ENCODE measurements around the gene NDUFA6. TPM values are rescaled to one million over a fixed set of nuclear protein-coding genes. Genes with fewer than 3 reads are reported as not detected.

Gene NDUFA6
- total and polyA plus RNA-seq, 10 of the 15 experiments (the other 5 are each of a cell fraction or from before 2014, with no cell fraction given): 85.9 to 511 (median 128) TPM

Small RNAs within 50 kb of the gene (small RNA-seq; reads per million reads assigned to genes)
- not detected for gene SNORD13P1

Other genes starting within 250 kb of the NDUFA6 start
Only the 7 nearest of the 10 such genes appear.
- 145 and 158 TPM in 2 replicates for gene CENPM, start 143.6 kb downstream of the NDUFA6 start, total RNA-seq (2014; rRNA removed)
- 45.3 and 53.0 TPM in 2 replicates for gene CENPM, start 143.6 kb downstream of the NDUFA6 start, total RNA-seq (2014; rRNA removed; fragmentation: Illumina TruSeq; extraction: Trizol)
- 81.6 and 84.4 TPM in 2 replicates for gene CENPM, start 143.6 kb downstream of the NDUFA6 start, total RNA-seq (2021)
- gene CENPM, start 143.6 kb downstream of the NDUFA6 start, polyA plus RNA-seq (2011; rRNA removed): 26.6 and 67.9 TPM in 2 replicates
- gene CENPM, start 143.6 kb downstream of the NDUFA6 start, polyA plus RNA-seq (2014; fragmentation: Illumina TruSeq; extraction: Trizol): 9.8 and 38.9 TPM in 2 replicates
- 10 to 100 TPM; 36.7 to 62.3 TPM for gene CENPM, start 143.6 kb downstream of the NDUFA6 start, polyA plus RNA-seq (2014; fragmentation: Nextera tagmentation; extraction: Ambion mirVana)
- 126 and 148 TPM in 2 replicates for gene CENPM, start 143.6 kb downstream of the NDUFA6 start, polyA plus RNA-seq (2014; rRNA removed)
- 100 to 1,000 TPM; 177 to 212 TPM for gene CENPM, start 143.6 kb downstream of the NDUFA6 start, polyA plus RNA-seq (2016; fragmentation: Nextera tagmentation; extraction: Ambion mirVana)
- gene SEPTIN3, start 121.3 kb downstream of the NDUFA6 start, total RNA-seq (2014; rRNA removed): 1.1 and 1.5 TPM in 2 replicates
- gene SEPTIN3, start 121.3 kb downstream of the NDUFA6 start, total RNA-seq (2014; rRNA removed; fragmentation: Illumina TruSeq; extraction: Trizol): 1.3 and 1.4 TPM in 2 replicates
- 1.7 and 1.9 TPM in 2 replicates for gene SEPTIN3, start 121.3 kb downstream of the NDUFA6 start, total RNA-seq (2021)
- gene SEPTIN3, start 121.3 kb downstream of the NDUFA6 start, polyA plus RNA-seq (2011; rRNA removed): 0.43 and 0.52 TPM in 2 replicates
- gene SEPTIN3, start 121.3 kb downstream of the NDUFA6 start, polyA plus RNA-seq (2014; fragmentation: Illumina TruSeq; extraction: Trizol): 3.1 TPM in 2 replicates
- gene SEPTIN3, start 121.3 kb downstream of the NDUFA6 start, polyA plus RNA-seq (2014; fragmentation: Nextera tagmentation; extraction: Ambion mirVana): under 1 TPM; 0.39 to 0.60 TPM
- 1.5 and 1.8 TPM in 2 replicates for gene SEPTIN3, start 121.3 kb downstream of the NDUFA6 start, polyA plus RNA-seq (2014; rRNA removed)
- gene SEPTIN3, start 121.3 kb downstream of the NDUFA6 start, polyA plus RNA-seq (2016; fragmentation: Nextera tagmentation; extraction: Ambion mirVana): under 1 TPM; 0.05 to 0.15 TPM
- gene WBP2NL, start 92.0 kb downstream of the NDUFA6 start, total RNA-seq (2014; rRNA removed): 0.65 and 1.1 TPM in 2 replicates
- gene WBP2NL, start 92.0 kb downstream of the NDUFA6 start, total RNA-seq (2014; rRNA removed; fragmentation: Illumina TruSeq; extraction: Trizol): 1.3 and 1.4 TPM in 2 replicates
- gene WBP2NL, start 92.0 kb downstream of the NDUFA6 start, total RNA-seq (2021): 1.5 and 1.8 TPM in 2 replicates
- 0.46 and 0.88 TPM in 2 replicates for gene WBP2NL, start 92.0 kb downstream of the NDUFA6 start, polyA plus RNA-seq (2011; rRNA removed)
- gene WBP2NL, start 92.0 kb downstream of the NDUFA6 start, polyA plus RNA-seq (2014; fragmentation: Illumina TruSeq; extraction: Trizol): 1.7 and 2.8 TPM in 2 replicates
- 1 to 10 TPM; 1.3 to 1.6 TPM for gene WBP2NL, start 92.0 kb downstream of the NDUFA6 start, polyA plus RNA-seq (2014; fragmentation: Nextera tagmentation; extraction: Ambion mirVana)
- gene WBP2NL, start 92.0 kb downstream of the NDUFA6 start, polyA plus RNA-seq (2014; rRNA removed): 0.70 and 1.9 TPM in 2 replicates
- gene WBP2NL, start 92.0 kb downstream of the NDUFA6 start, polyA plus RNA-seq (2016; fragmentation: Nextera tagmentation; extraction: Ambion mirVana): 1 to 10 TPM in 1 of 2 experiments, under 1 TPM in 1; 0.90 to 1.3 TPM
- 45.9 and 46.0 TPM in 2 replicates for gene NAGA, start 20.0 kb downstream of the NDUFA6 start, total RNA-seq (2014; rRNA removed)
- 22.7 and 23.1 TPM in 2 replicates for gene NAGA, start 20.0 kb downstream of the NDUFA6 start, total RNA-seq (2014; rRNA removed; fragmentation: Illumina TruSeq; extraction: Trizol)
- gene NAGA, start 20.0 kb downstream of the NDUFA6 start, total RNA-seq (2021): 33.9 and 34.4 TPM in 2 replicates
- 14.5 and 29.8 TPM in 2 replicates for gene NAGA, start 20.0 kb downstream of the NDUFA6 start, polyA plus RNA-seq (2011; rRNA removed)
- 19.6 and 32.6 TPM in 2 replicates for gene NAGA, start 20.0 kb downstream of the NDUFA6 start, polyA plus RNA-seq (2014; fragmentation: Illumina TruSeq; extraction: Trizol)
- 1 to 10 TPM; 9.3 to 9.8 TPM for gene NAGA, start 20.0 kb downstream of the NDUFA6 start, polyA plus RNA-seq (2014; fragmentation: Nextera tagmentation; extraction: Ambion mirVana)
- gene NAGA, start 20.0 kb downstream of the NDUFA6 start, polyA plus RNA-seq (2014; rRNA removed): 43.7 and 45.0 TPM in 2 replicates
- gene NAGA, start 20.0 kb downstream of the NDUFA6 start, polyA plus RNA-seq (2016; fragmentation: Nextera tagmentation; extraction: Ambion mirVana): 10 to 100 TPM; 34.1 to 39.0 TPM
- 2.3 and 3.6 TPM in 2 replicates for gene PHETA2, start 16.5 kb downstream of the NDUFA6 start, total RNA-seq (2014; rRNA removed)
- gene PHETA2, start 16.5 kb downstream of the NDUFA6 start, total RNA-seq (2014; rRNA removed; fragmentation: Illumina TruSeq; extraction: Trizol): 1.3 and 1.4 TPM in 2 replicates
- gene PHETA2, start 16.5 kb downstream of the NDUFA6 start, total RNA-seq (2021): 2.0 and 2.6 TPM in 2 replicates
- 0.16 and 0.17 TPM in 2 replicates for gene PHETA2, start 16.5 kb downstream of the NDUFA6 start, polyA plus RNA-seq (2011; rRNA removed)
- 1.5 and 1.7 TPM in 2 replicates for gene PHETA2, start 16.5 kb downstream of the NDUFA6 start, polyA plus RNA-seq (2014; fragmentation: Illumina TruSeq; extraction: Trizol)
- under 1 TPM; 0.03 to 0.18 TPM for gene PHETA2, start 16.5 kb downstream of the NDUFA6 start, polyA plus RNA-seq (2014; fragmentation: Nextera tagmentation; extraction: Ambion mirVana)
- 3.2 and 3.3 TPM in 2 replicates for gene PHETA2, start 16.5 kb downstream of the NDUFA6 start, polyA plus RNA-seq (2014; rRNA removed)
- gene PHETA2, start 16.5 kb downstream of the NDUFA6 start, polyA plus RNA-seq (2016; fragmentation: Nextera tagmentation; extraction: Ambion mirVana): 1 to 10 TPM; 1.9 to 2.2 TPM
- gene SMDT1, start 11.1 kb downstream of the NDUFA6 start, total RNA-seq (2014; rRNA removed): 13.7 and 19.7 TPM in 2 replicates
- 15.4 and 19.7 TPM in 2 replicates for gene SMDT1, start 11.1 kb downstream of the NDUFA6 start, total RNA-seq (2014; rRNA removed; fragmentation: Illumina TruSeq; extraction: Trizol)
- 133 and 140 TPM in 2 replicates for gene SMDT1, start 11.1 kb downstream of the NDUFA6 start, total RNA-seq (2021)
- gene SMDT1, start 11.1 kb downstream of the NDUFA6 start, polyA plus RNA-seq (2011; rRNA removed): 57.4 and 69.4 TPM in 2 replicates
- gene SMDT1, start 11.1 kb downstream of the NDUFA6 start, polyA plus RNA-seq (2014; fragmentation: Illumina TruSeq; extraction: Trizol): 25.0 and 27.8 TPM in 2 replicates
- 10 to 100 TPM; 25.5 to 63.1 TPM for gene SMDT1, start 11.1 kb downstream of the NDUFA6 start, polyA plus RNA-seq (2014; fragmentation: Nextera tagmentation; extraction: Ambion mirVana)
- gene SMDT1, start 11.1 kb downstream of the NDUFA6 start, polyA plus RNA-seq (2014; rRNA removed): 106 and 108 TPM in 2 replicates
- gene SMDT1, start 11.1 kb downstream of the NDUFA6 start, polyA plus RNA-seq (2016; fragmentation: Nextera tagmentation; extraction: Ambion mirVana): 100 to 1,000 TPM; 163 to 176 TPM
- 0.16 and 0.34 TPM in 2 replicates for gene CYP2D6, start 40.0 kb upstream of the NDUFA6 start, total RNA-seq (2014; rRNA removed)
- gene CYP2D6, start 40.0 kb upstream of the NDUFA6 start, total RNA-seq (2014; rRNA removed; fragmentation: Illumina TruSeq; extraction: Trizol): 0.22 and 0.23 TPM in 2 replicates
- 0.43 and 1.0 TPM in 2 replicates for gene CYP2D6, start 40.0 kb upstream of the NDUFA6 start, total RNA-seq (2021)
- 0.50 and 1.4 TPM in 2 replicates for gene CYP2D6, start 40.0 kb upstream of the NDUFA6 start, polyA plus RNA-seq (2011; rRNA removed)
- gene CYP2D6, start 40.0 kb upstream of the NDUFA6 start, polyA plus RNA-seq (2014; fragmentation: Illumina TruSeq; extraction: Trizol): 0.37 and 0.54 TPM in 2 replicates
- under 1 TPM; 0.08 to 0.15 TPM for gene CYP2D6, start 40.0 kb upstream of the NDUFA6 start, polyA plus RNA-seq (2014; fragmentation: Nextera tagmentation; extraction: Ambion mirVana)
- gene CYP2D6, start 40.0 kb upstream of the NDUFA6 start, polyA plus RNA-seq (2014; rRNA removed): 0.96 and 1.3 TPM in 2 replicates
- under 1 TPM; 0.40 to 0.42 TPM for gene CYP2D6, start 40.0 kb upstream of the NDUFA6 start, polyA plus RNA-seq (2016; fragmentation: Nextera tagmentation; extraction: Ambion mirVana)

Data from GM12878 (cell line).